Measurements from ENCODE around the gene GSC. TPM values are rescaled to one million over a fixed set of nuclear protein-coding genes. Genes with fewer than 3 reads are reported as not detected.
A peak's percentile ranks its signal among the peaks of the same experiment; 100 is the strongest.
"Not testable (repeated sequence)": the region's sequence is repeated elsewhere in the genome, so short reads cannot be mapped to it uniquely, and the experiment has no call there.

The GSC gene
- total RNA-seq, 1 donor from 2014 or later: 0.50 TPM

DNA sequence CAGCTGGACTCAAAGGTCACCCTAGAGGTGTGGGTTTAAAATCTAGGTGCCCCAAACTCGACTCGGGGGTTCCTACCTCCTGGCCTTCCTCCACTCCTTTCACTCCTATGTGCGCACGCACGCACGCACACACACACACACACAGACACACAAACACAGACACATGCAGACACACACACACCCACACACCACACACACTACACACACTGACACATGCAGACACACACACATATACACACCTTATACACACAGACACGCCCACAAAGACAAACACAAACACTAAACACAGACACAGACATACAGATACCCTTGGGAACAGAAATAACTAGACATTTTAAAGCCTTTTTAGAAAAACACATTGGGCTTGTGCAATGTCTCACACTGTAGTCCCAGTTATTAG is 31.8 kb downstream of the GSC start:
- Histone ChIP-seq H3K4me1 (no peaks in the 10 kb centered on the region), H3K36me3 (no peaks in the 10 kb centered on the region), H3K27me3 (ENCODE audit: low read depth) (peaks cover 4% of the 10 kb centered on the region), H3K27ac (no peak overlapping the region), H3K9me3 (no peaks in the 10 kb centered on the region), H3K4me3 (no peak overlapping the region)
- DNase-seq (no peak), ATAC-seq (peak in 1 of 2 donors; percentile 23)
- intact Hi-C loops (cut with DNase I): no loop called here
- TF ChIP-seq, protein P1, sequence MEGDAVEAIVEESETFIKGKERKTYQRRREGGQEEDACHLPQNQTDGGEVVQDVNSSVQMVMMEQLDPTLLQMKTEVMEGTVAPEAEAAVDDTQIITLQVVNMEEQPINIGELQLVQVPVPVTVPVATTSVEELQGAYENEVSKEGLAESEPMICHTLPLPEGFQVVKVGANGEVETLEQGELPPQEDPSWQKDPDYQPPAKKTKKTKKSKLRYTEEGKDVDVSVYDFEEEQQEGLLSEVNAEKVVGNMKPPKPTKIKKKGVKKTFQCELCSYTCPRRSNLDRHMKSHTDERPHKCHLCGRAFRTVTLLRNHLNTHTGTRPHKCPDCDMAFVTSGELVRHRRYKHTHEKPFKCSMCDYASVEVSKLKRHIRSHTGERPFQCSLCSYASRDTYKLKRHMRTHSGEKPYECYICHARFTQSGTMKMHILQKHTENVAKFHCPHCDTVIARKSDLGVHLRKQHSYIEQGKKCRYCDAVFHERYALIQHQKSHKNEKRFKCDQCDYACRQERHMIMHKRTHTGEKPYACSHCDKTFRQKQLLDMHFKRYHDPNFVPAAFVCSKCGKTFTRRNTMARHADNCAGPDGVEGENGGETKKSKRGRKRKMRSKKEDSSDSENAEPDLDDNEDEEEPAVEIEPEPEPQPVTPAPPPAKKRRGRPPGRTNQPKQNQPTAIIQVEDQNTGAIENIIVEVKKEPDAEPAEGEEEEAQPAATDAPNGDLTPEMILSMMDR (IDR thresholded peaks at IDR 0.05): no peak

GRCh38 chr14:94728950-94729349 is 41.0 kb downstream of the GSC start:
- TF ChIP-seq, protein P1 (IDR thresholded peaks at IDR 0.05): no peak
- H3K4me3 ChIP-seq: no peak overlapping the region
- no peaks in the 10 kb centered on the region for H3K4me1 ChIP-seq
- H3K27me3 ChIP-seq (ENCODE audit: low read depth): no peaks in the 10 kb centered on the region
- H3K27ac ChIP-seq: no peak overlapping the region
- DNase-seq (no peak), ATAC-seq (no peak)
- no peaks in the 10 kb centered on the region for H3K9me3 ChIP-seq
- intact Hi-C loops (cut with DNase I): no loop called here
- no peaks in the 10 kb centered on the region for H3K36me3 ChIP-seq

DNA sequence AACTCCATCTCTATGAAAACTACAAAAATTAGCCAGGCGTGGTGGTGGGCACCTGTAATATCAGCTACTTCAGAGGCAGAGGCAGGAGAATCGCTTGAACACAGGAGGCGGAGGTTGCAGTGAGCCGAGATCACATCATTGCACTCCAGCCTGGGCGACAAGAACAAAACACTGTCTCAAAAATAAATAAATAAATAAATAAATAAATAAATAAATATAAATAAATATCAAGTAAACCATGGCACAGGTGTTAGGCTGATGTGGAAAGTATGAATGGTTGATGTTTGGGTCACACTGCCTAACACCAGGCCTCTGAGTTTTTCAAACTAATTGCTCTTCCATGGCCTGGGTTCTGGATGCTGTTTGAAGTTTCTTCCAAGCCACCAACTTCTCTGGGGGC is 41.5 kb downstream of the GSC start:
- H3K4me1 ChIP-seq; H3K9me3 ChIP-seq; H3K36me3 ChIP-seq; intact Hi-C loops (cut with DNase I); H3K27me3 ChIP-seq (ENCODE audit: low read depth); DNase-seq; H3K27ac ChIP-seq; ATAC-seq; H3K4me3 ChIP-seq: not testable (repeated sequence)

DNA sequence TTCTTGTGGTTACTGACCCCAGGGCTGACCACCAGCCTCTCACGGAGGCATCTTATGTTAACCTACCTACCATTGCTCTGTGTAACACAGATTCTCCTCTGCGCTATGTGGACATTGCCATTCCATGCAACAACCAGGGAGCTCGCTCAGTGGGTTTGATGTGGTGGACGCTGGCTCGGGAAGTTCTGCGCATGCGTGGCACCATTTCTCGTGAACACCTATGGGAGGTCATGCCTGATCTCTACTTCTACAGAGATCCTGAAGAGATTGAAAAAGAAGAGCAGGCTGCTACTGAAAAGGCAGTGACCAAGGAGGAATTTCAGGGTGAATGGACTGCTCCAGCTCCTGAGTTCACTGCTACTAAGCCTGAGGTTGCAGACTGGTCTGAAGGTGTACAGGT is 43.3 kb downstream of the GSC start:
- H3K4me1 ChIP-seq; H3K36me3 ChIP-seq; H3K9me3 ChIP-seq; DNase-seq; H3K4me3 ChIP-seq; H3K27ac ChIP-seq; H3K27me3 ChIP-seq (ENCODE audit: low read depth); intact Hi-C loops (cut with DNase I); ATAC-seq: not testable (repeated sequence)

DNA sequence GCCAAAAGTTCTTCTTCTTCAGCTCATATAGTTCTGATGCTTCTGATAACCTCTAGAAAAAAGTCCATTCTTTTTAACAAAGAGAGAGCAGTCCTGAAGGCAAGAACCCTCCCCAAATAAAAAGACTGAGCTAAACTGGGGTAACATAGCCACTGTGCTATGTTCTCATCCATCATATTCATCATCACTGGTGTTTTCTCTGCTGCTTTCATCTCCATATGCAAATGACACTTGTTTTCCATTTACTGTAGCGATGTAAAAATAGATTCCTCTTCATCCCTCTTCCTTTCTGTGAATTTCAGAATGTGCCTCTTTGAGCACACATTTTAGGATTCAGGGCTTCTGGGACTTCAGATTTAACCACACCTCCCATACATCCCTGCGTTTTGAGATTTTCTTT is 44.9 kb downstream of the GSC start:
- TF ChIP-seq, protein P1 (IDR thresholded peaks at IDR 0.05): no peak
- Histone ChIP-seq H3K4me1 (no peaks in the 10 kb centered on the region), H3K27ac (no peak overlapping the region), H3K27me3 (ENCODE audit: low read depth) (no peaks in the 10 kb centered on the region), H3K4me3 (no peak overlapping the region), H3K36me3 (no peaks in the 10 kb centered on the region), H3K9me3 (no peaks in the 10 kb centered on the region)
- DNase-seq (no peak), ATAC-seq (no peak)
- intact Hi-C loops (cut with DNase I): no loop called here

- Histone ChIP-seq H3K27ac (no peak overlapping the region), H3K36me3 (no peaks in the 10 kb centered on the region), H3K4me3 (no peak overlapping the region), H3K9me3 (no peaks in the 10 kb centered on the region), H3K27me3 (ENCODE audit: low read depth) (peaks cover 4% of the 10 kb centered on the region), H3K4me1 (no peaks in the 10 kb centered on the region)
- TF ChIP-seq, protein P1 (IDR thresholded peaks at IDR 0.05): no peak
- DNase-seq: no peak
- ATAC-seq: no peak
- intact Hi-C loops (cut with DNase I): no loop called here
These were observed 47.5 kb downstream of the GSC start for GRCh38 chr14:94722397-94722796.

Other genes starting within 250 kb of the GSC start
- gene SERPINA4, start 208.7 kb downstream of the GSC start, total RNA-seq: not detected
- gene SERPINA5, start 188.7 kb downstream of the GSC start, total RNA-seq: 0.56 TPM
- gene SERPINA3, start 157.7 kb downstream of the GSC start, total RNA-seq: 74.6 TPM